ENCODE data around the gene TNFRSF8.

- no peak for TF ChIP-seq EZH2 (IDR thresholded peaks at IDR 0.05; ENCODE audit: borderline replicate concordance, insufficient read depth, low read depth, low read length, poor library complexity, severe bottlenecking)
- TF ChIP-seq CTCF (IDR thresholded peaks at IDR 0.05), result no peak
Observed at GRCh38 chr1:12171206-12172041, 108.3 kb downstream of the TNFRSF8 start.
